Choroid plexus epithelial cell (primary cell): ENCODE results near the gene OR8U1.
"Not testable (repeated sequence)": the region's sequence is repeated elsewhere in the genome, so short reads cannot be mapped to it uniquely, and the experiment has no call there.

ENCODE experiments used
- DNase-seq: peaks from one replicate; pipeline ENCODE4 v3.0.0-alpha.2; 2010; ENCODE audit warnings: low read depth
- H3K4me3 ChIP-seq: 2 replicates; pipeline ENCODE4 v1.5.1; 2011; ENCODE audit warnings: low read depth, mild to moderate bottlenecking, control low read depth, low read length, moderate library complexity
- CTCF ChIP-seq: conservative IDR thresholded peaks from 2 replicates; pipeline ENCODE4 v1.5.1; 2011; ENCODE audit warnings: low read depth, mild to moderate bottlenecking, control low read depth, inconsistent platforms, low read length, moderate library complexity

Gene OR8U1

GRCh38 chr11:56394381-56394780 is 19.0 kb downstream of the OR8U1 start:
- DNase-seq, result no peak
- TF ChIP-seq CTCF, result no peak
- H3K4me3 ChIP-seq, result no peak overlapping the region

- TF ChIP-seq CTCF, result no peak
- no peak overlapping the region for H3K4me3 ChIP-seq
- DNase-seq, result no peak
Measured at GRCh38 chr11:56396047-56396446, 20.6 kb downstream of the OR8U1 start.

- not testable (repeated sequence) for DNase-seq, H3K4me3 ChIP-seq
Measured at GRCh38 chr11:56401858-56402461, 26.5 kb downstream of the OR8U1 start.

- DNase-seq, result no peak
- H3K4me3 ChIP-seq, result no peak overlapping the region
- no peak for TF ChIP-seq CTCF
Measured at GRCh38 chr11:56404393-56404792, 29.0 kb downstream of the OR8U1 start.

GRCh38 chr11:56410801-56411200 is 35.4 kb downstream of the OR8U1 start:
- no peak overlapping the region for H3K4me3 ChIP-seq
- no peak for DNase-seq
- TF ChIP-seq CTCF, result no peak

GRCh38 chr11:56412396-56412795 is 37.0 kb downstream of the OR8U1 start, which contains the start of gene OR5AL1:
OR5AL1 (plus strand) TSS chr11:56412696.
- DNase-seq, result no peak
- no peak for TF ChIP-seq CTCF
- no peak within 1 kb of the TSS for H3K4me3 ChIP-seq
